ENCODE data around the gene FAM47A.

The FAM47A gene

GRCh38 chrX:34132028-34132427 is at the start of gene FAM47A:
Gene FAM47A (minus strand): TSS chrX:34132314. CDS start chrX:34132278, 36 bp downstream.
- peak in 2 of 10 donors; percentile 70 to 76 for DNase-seq

GRCh38 chrX:34147345-34147744 is 15.2 kb upstream of the FAM47A start:
- intact Hi-C loops (cut with DNase I): no loop called here
- DNase-seq: peak in 2 of 10 donors; percentile 58 to 62

More at GRCh38 chrX:34132028-34132427, at the start of gene FAM47A:
- intact Hi-C loops (cut with DNase I): no loop called here

DNA sequence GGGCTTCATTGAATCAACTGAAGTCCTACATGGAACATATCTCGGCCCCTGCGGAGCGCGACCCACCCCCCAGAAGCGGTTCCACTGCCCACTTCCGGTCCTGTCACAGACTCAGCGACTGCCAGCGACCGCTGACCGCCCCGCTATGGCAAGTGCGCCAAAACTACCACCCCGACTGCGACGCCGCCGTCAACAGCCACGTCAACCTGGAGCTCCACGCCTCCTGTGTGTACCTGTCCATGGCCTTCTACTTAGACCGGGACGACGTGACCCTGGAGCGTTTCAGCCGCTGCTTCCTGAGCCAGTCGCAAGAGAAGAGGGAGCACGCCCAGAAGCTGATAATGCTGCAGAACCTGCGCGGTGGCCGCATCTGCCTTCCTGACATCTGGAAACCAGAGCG is 14.8 kb upstream of the FAM47A start:
- peak in 3 of 10 donors; percentile 48 to 64 (median 61) for DNase-seq
- intact Hi-C loops (cut with DNase I): no loop called here

- no peak for DNase-seq
- intact Hi-C loops (cut with DNase I): no loop called here
Observed at GRCh38 chrX:34144246-34144645, 12.1 kb upstream of the FAM47A start.

- intact Hi-C loops (cut with DNase I): no loop called here
- DNase-seq: no peak
Observed at GRCh38 chrX:34140816-34141215, 8.7 kb upstream of the FAM47A start.

DNA sequence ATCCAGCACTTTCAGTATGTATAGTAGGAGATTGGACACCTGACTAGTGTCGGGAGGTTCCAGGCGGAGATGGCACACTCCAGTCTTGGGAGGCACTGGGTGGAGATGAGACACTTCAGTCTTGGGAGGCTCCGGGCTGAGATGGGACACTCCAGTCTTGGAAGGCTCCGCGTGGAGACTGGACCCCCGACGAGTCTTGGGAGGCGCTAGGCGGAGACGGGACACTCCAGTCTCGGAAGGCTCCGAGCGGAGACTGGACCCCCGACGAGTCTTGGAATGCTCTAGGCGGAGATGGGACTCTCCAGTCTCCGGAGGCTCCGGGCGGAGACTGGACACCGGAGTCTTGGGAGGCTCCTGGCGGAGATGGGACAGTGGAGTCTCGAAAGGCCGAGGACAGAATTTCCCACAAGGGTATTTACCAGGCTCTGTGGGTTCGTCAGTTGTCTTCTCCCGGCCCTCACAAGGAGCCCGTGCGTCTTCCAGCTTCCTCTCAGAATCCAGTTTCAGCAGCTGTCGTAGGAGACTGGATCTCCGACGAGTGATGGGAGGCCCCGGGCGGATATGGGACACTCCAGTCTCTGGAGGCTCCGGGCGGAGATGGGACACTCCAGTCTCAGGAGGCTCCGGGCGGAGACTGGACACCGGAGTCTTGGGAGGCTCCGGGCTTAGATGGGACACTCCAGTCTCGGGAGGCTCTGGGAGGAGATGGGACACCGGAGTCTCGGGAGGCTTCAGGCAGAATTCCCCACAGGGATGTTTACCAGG is 952 bp downstream of the FAM47A start:
- peak in 2 of 10 donors; percentile 57 to 67 for DNase-seq
- intact Hi-C loops (cut with DNase I): no loop called here

DNA sequence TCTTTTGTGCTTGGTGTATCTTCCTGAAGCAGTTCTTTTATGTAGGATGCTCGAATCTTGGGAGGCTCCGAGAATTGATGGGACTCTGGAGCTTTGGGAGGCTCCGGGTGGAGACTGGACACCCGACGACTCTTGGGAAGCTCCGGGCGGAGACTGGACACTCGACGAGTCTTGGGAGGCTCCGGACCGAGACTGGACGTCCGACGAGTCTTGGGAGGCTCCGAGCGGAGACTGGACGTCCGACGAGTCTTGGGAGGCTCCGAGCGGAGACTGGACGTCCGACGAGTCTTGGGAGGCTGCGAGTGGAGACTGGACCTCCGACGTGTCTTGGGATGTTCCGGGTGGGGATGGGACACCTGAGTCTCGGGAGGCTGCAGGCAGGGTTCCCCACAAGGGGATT is 1.6 kb downstream of the FAM47A start:
- DNase-seq: no peak
- intact Hi-C loops (cut with DNase I): no loop called here

GRCh38 chrX:34126011-34126410 is 6.1 kb downstream of the FAM47A start:
- intact Hi-C loops (cut with DNase I): no loop called here

GRCh38 chrX:34119122-34119521 is 13.0 kb downstream of the FAM47A start:
- DNase-seq: no peak
- intact Hi-C loops (cut with DNase I): no loop called here

More at GRCh38 chrX:34126011-34126410, 6.1 kb downstream of the FAM47A start:
- peak in 1 of 10 donors; percentile 71 for DNase-seq

- no peak for DNase-seq
- intact Hi-C loops (cut with DNase I): no loop called here
Observed at GRCh38 chrX:34112459-34112858, 19.7 kb downstream of the FAM47A start.

Data from posterior cingulate gyrus (tissue), 11 donors.